Activated CD4-positive, alpha-beta memory T cell treated with anti-CD3 and anti-CD28 coated beads for 36 hours (primary cell): Measurements from ENCODE around the gene C20orf202. TPM values are rescaled to one million over a fixed set of nuclear protein-coding genes. Genes with fewer than 3 reads are reported as not detected.
A peak's percentile ranks its signal among the peaks of the same experiment; 100 is the strongest.

Experiments used
- CTCF ChIA-PET: fragments of 350-600 bp; sonication (Branson Sonifier 250); formaldehyde crosslinking; loops from one replicate; lab custom pipeline; 2021; ENCODE audit warnings: antibody characterized with exemption, inconsistent platforms; lab: Charles Lee
- POLR2A ChIA-PET: fragments of 350-600 bp; sonication (Branson Sonifier 250); formaldehyde crosslinking; loops from one replicate; lab custom pipeline; 2021; ENCODE audit warnings: antibody characterized with exemption; lab: Charles Lee
- DNase-seq: peaks from one replicate; pipeline ENCODE4 v3.0.0-alpha.2; 2020
- H3K27ac Mint-ChIP-seq: one replicate; pipeline ENCODE4 v1.8.0; 2021; ENCODE audit warnings: mixed read lengths
- H3K27me3 Mint-ChIP-seq: one replicate; pipeline ENCODE4 v1.8.0; 2021; ENCODE audit warnings: mixed read lengths
- H3K36me3 Mint-ChIP-seq: one replicate; pipeline ENCODE4 v1.8.0; 2021; ENCODE audit warnings: mixed read lengths
- H3K4me1 Mint-ChIP-seq: one replicate; pipeline ENCODE4 v1.8.0; 2021; ENCODE audit warnings: low read depth, mixed read lengths
- H3K4me3 Mint-ChIP-seq: one replicate; pipeline ENCODE4 v1.8.0; 2021; ENCODE audit warnings: mild to moderate bottlenecking, mixed read lengths
- H3K9me3 Mint-ChIP-seq: one replicate; pipeline ENCODE4 v1.8.0; 2021; ENCODE audit warnings: mixed read lengths
- intact Hi-C: fragments of 100-400 bp; cut with micrococcal nuclease; formaldehyde crosslinking; loops from one replicate; pipeline ENCODE4 v1.15.1; 2023
- total RNA-seq, 2 experiments: library from RNA; stranded (reverse); gene quantifications; one replicate each; pipeline ENCODE4 v1.2.3, GENCODE V29; 2021

C20orf202 gene
- total RNA-seq, 2 experiments from 2014 or later = not detected

DNA sequence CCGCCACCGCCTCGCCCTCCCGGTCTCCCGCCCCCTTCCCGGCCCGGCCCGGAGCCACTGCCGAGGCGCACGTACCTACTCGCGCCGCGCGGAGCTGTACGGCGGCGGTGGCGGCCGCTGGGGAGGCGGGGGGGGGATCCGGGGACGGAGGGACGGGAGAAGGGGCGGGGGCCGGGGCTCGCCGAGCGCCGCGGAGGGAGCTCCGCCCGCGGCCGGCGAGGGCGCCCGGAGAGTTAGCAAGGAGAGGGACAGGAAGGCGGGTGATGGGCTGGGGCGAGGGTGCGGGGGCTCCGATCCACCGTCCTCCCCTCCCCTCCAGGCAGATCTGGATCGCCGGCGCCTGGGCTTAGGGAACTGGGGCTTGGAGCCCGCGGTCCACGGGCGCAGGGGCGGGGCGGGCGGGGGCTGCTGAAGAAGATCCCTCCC, 17.9 kb upstream of the C20orf202 start:
- no peaks in the 10 kb centered on the region for H3K9me3 Mint-ChIP-seq
- H3K36me3 Mint-ChIP-seq = no peaks in the 10 kb centered on the region
- intact Hi-C loops = loop anchor here (1.0 kb wide), 1 partner anchor 77 kb away; no protein-coding TSS in a partner anchor
- POLR2A ChIA-PET = no interaction called here
- CTCF ChIA-PET = interaction anchor here (0.6 to 1.5 kb wide), 4 partner anchors 20 to 229 kb away, joined by 3 to 5 read pairs (median 5); no protein-coding TSS in a partner anchor
- H3K27ac Mint-ChIP-seq = no peak overlapping the region
- peaks cover 7% of the 10 kb centered on the region for H3K4me1 Mint-ChIP-seq
- DNase-seq = peak; percentile 11
- peaks cover 24% of the 10 kb centered on the region for H3K27me3 Mint-ChIP-seq
- H3K4me3 Mint-ChIP-seq = no peak overlapping the region

GRCh38 chr20:1185790-1186334, 17.4 kb upstream of the C20orf202 start:
- Mint-ChIP-seq H3K27me3 (peaks cover 24% of the 10 kb centered on the region), H3K4me1 (peaks cover 7% of the 10 kb centered on the region), H3K9me3 (no peaks in the 10 kb centered on the region), H3K27ac (no peak overlapping the region), H3K36me3 (no peaks in the 10 kb centered on the region), H3K4me3 (peak overlapping the region; percentile 23)
- CTCF ChIA-PET = interaction anchor here (1.2 to 1.5 kb wide), 2 partner anchors 14 to 27 kb away, joined by 3 to 5 read pairs; no protein-coding TSS in a partner anchor
- POLR2A ChIA-PET = no interaction called here
- DNase-seq = peak; percentile 72
- intact Hi-C loops = loop anchor here (1.0 kb wide), 2 partner anchors 35 to 78 kb away; no protein-coding TSS in a partner anchor

DNA sequence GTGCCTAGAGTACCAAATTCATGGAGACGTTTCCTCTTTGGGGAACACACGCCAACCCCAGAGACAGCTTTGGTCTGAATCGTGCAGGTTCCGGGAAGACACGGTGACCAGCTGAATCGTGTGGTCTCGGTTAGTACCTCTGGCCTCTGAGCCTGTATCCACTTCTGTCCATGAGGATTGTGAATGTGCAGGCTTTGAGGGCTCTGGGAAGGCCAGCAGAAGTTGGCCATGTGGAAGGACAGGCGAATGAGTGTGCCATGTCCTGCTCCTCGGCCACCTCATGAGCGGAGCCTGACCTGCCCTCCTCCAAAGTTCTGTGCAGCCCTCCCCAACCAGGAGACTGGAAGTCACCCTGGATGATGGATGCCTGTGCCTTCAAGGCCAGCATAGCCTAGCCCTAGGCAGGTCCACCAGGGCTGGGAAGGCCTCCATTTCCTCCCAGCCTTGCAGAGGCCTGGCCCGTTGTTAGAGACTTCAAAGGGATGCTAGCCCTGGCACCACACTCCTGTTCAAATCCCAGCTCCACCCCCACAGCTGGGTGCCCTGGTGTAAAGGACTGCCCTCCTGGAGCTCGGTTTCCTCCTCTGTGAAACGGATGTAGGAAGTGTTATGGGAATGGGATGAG, 16.8 kb upstream of the C20orf202 start:
- ChIA-PET POLR2A (no interaction called here), CTCF (interaction anchor here (1.0 to 1.5 kb wide), 3 partner anchors 13 to 27 kb away, joined by 3 to 5 read pairs (median 3); no protein-coding TSS in a partner anchor)
- Mint-ChIP-seq H3K4me3 (no peak overlapping the region), H3K4me1 (peaks cover 7% of the 10 kb centered on the region), H3K27me3 (peaks cover 24% of the 10 kb centered on the region), H3K9me3 (no peaks in the 10 kb centered on the region), H3K27ac (no peak overlapping the region), H3K36me3 (no peaks in the 10 kb centered on the region)
- no peak for DNase-seq
- intact Hi-C loops = loop anchor here (1.0 kb wide), 1 partner anchor 35 kb away; no protein-coding TSS in a partner anchor

GRCh38 chr20:1187605-1188171, 15.6 kb upstream of the C20orf202 start:
- no peak for DNase-seq
- Mint-ChIP-seq H3K36me3 (no peaks in the 10 kb centered on the region), H3K4me1 (peaks cover 7% of the 10 kb centered on the region), H3K27ac (no peak overlapping the region), H3K27me3 (peaks cover 24% of the 10 kb centered on the region), H3K9me3 (no peaks in the 10 kb centered on the region), H3K4me3 (no peak overlapping the region)
- POLR2A ChIA-PET = no interaction called here
- CTCF ChIA-PET = interaction anchor here (0.8 to 1.0 kb wide), 2 partner anchors 26 to 79 kb away, joined by 3 read pairs; no protein-coding TSS in a partner anchor
- intact Hi-C loops = no loop called here

DNA sequence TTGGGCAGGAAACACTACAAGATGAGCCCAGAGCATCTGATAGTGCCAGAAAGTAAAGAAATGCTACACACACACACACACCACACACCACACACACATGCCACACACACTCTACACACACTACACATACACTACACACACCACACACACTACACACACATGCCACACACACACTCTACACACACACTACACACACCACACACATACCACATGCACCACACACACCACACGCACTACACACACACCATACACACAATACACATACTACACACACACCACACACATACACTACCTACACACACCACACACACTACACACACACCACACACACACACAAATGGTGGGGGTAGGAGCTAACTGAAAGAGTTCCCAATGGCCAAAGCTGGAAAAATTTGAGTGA, 14.9 kb upstream of the C20orf202 start:
- intact Hi-C loops = no loop called here
- Mint-ChIP-seq H3K27ac (no peak overlapping the region), H3K4me1 (peaks cover 7% of the 10 kb centered on the region), H3K36me3 (no peaks in the 10 kb centered on the region), H3K9me3 (no peaks in the 10 kb centered on the region), H3K4me3 (no peak overlapping the region), H3K27me3 (peaks cover 22% of the 10 kb centered on the region)
- no peak for DNase-seq
- ChIA-PET CTCF (no interaction called here), POLR2A (no interaction called here)

DNA sequence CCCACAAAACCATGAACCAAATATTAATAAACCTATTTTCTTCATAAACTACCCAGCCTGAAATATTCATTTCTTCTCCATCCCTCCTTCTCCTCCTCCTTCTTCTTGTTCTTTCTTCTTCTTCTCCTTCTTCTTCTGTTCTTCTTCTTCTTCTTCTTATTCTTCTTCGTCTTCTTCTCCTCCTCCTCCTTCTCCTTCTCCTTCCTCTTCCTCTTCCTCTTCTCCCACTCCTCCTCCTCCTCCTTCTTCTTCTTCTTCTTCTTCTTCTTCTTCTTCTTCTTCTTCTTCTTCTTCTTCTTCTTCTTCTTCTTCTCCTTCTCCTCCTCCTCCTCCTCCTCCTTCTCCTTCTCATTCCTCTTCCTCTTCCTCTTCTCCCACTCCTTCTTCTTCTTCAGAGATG, 13.4 kb upstream of the C20orf202 start:
- DNase-seq = no peak
- H3K27ac Mint-ChIP-seq = no peak overlapping the region
- H3K27me3 Mint-ChIP-seq = peaks cover 7% of the 10 kb centered on the region
- POLR2A ChIA-PET = no interaction called here
- CTCF ChIA-PET = no interaction called here
- H3K4me1 Mint-ChIP-seq = no peaks in the 10 kb centered on the region
- H3K4me3 Mint-ChIP-seq = no peak overlapping the region
- no peaks in the 10 kb centered on the region for H3K9me3 Mint-ChIP-seq
- H3K36me3 Mint-ChIP-seq = no peaks in the 10 kb centered on the region
- intact Hi-C loops = no loop called here

DNA sequence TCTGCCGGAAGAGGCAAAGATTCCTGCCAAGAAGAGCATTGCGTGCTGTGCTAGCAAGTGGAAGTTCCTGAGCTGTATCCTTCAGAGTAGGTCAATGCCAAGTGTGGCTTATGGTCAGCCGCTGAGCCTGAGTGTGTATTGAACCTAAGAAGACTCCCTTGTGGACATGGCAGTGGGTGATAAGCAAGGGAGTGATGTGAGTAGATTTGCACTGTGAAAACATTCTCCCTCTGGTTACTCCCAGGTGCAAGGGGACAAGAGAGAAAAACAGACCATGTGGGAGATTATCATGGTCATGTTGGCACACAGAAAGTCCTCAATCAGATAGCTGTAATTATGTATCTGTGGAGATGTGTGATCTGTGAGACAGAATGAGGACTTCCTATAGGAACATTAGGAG, 12.4 kb upstream of the C20orf202 start:
- ChIA-PET POLR2A (no interaction called here), CTCF (interaction anchor here (0.6 to 1.6 kb wide), 2 partner anchors 22 to 218 kb away, joined by 4 to 5 read pairs; no protein-coding TSS in a partner anchor)
- H3K27ac Mint-ChIP-seq = no peak overlapping the region
- no peak for DNase-seq
- H3K9me3 Mint-ChIP-seq = no peaks in the 10 kb centered on the region
- H3K36me3 Mint-ChIP-seq = no peaks in the 10 kb centered on the region
- peaks cover 7% of the 10 kb centered on the region for H3K27me3 Mint-ChIP-seq
- H3K4me3 Mint-ChIP-seq = no peak overlapping the region
- intact Hi-C loops = no loop called here
- H3K4me1 Mint-ChIP-seq = no peaks in the 10 kb centered on the region

DNA sequence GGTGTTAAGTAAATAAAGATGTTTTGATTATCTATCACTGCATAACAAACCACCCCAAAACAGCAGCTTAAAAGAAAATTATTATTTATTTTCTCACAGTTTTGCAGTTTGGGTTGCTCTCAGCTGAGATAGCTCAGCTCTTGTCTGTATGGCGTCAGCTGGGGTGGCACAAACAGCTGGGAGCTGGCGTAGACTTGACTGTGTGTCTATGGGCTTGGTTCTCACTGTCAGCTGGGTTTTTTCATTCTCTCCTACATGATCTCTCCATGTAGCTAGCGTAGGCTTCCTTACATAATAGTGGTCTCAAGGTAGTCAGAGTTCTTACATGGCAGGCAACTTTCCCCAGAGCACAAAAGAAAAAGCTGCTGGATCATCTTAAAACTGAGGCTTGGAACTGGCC, 12.0 kb upstream of the C20orf202 start:
- ChIA-PET POLR2A (no interaction called here), CTCF (interaction anchor here (0.6 to 1.6 kb wide), 2 partner anchors 22 to 218 kb away, joined by 4 to 5 read pairs; no protein-coding TSS in a partner anchor)
- H3K4me3 Mint-ChIP-seq = no peak overlapping the region
- no peak for DNase-seq
- no peaks in the 10 kb centered on the region for H3K36me3 Mint-ChIP-seq
- no peak overlapping the region for H3K27ac Mint-ChIP-seq
- no peaks in the 10 kb centered on the region for H3K4me1 Mint-ChIP-seq
- intact Hi-C loops = no loop called here
- peaks cover under 1% of the 10 kb centered on the region for H3K9me3 Mint-ChIP-seq
- peaks cover 2% of the 10 kb centered on the region for H3K27me3 Mint-ChIP-seq

DNA sequence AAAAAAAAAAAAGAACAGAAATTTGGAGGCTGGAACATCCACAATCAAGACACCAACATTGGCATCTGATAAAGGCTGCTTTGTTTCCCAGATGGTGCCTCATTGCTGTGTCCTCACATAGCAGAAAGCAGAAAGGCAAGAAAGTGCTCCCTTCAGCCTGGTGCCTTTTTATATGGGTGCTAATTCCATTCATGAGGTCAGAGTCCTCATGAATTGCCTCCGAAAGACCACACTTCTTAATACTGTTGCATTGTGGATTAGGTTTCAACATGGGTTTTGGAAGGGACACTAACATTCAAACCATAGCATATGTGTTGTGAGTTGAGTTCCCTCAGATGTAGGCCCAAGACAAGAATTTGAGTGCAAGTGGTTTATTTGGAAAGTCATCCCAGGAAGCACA, 8.0 kb upstream of the C20orf202 start:
- H3K9me3 Mint-ChIP-seq = peaks cover 2% of the 10 kb centered on the region
- POLR2A ChIA-PET = no interaction called here
- no peak overlapping the region for H3K4me3 Mint-ChIP-seq
- no peak for DNase-seq
- H3K4me1 Mint-ChIP-seq = peaks cover 2% of the 10 kb centered on the region
- no peaks in the 10 kb centered on the region for H3K36me3 Mint-ChIP-seq
- no peaks in the 10 kb centered on the region for H3K27me3 Mint-ChIP-seq
- H3K27ac Mint-ChIP-seq = no peak overlapping the region
- CTCF ChIA-PET = no interaction called here
- intact Hi-C loops = no loop called here

- intact Hi-C loops = no loop called here
- H3K4me1 Mint-ChIP-seq = peaks cover 2% of the 10 kb centered on the region
- H3K27me3 Mint-ChIP-seq = no peaks in the 10 kb centered on the region
- POLR2A ChIA-PET = no interaction called here
- no peak for DNase-seq
- CTCF ChIA-PET = no interaction called here
- peaks cover 2% of the 10 kb centered on the region for H3K9me3 Mint-ChIP-seq
- H3K36me3 Mint-ChIP-seq = no peaks in the 10 kb centered on the region
- no peak overlapping the region for H3K4me3 Mint-ChIP-seq
- no peak overlapping the region for H3K27ac Mint-ChIP-seq
Observed at GRCh38 chr20:1196634-1197033, 6.6 kb upstream of the C20orf202 start.

- intact Hi-C loops = no loop called here
- no peak overlapping the region for H3K4me3 Mint-ChIP-seq
- H3K27me3 Mint-ChIP-seq = no peaks in the 10 kb centered on the region
- POLR2A ChIA-PET = no interaction called here
- H3K9me3 Mint-ChIP-seq = peaks cover 2% of the 10 kb centered on the region
- CTCF ChIA-PET = no interaction called here
- H3K36me3 Mint-ChIP-seq = no peaks in the 10 kb centered on the region
- no peak for DNase-seq
- no peak overlapping the region for H3K27ac Mint-ChIP-seq
- peaks cover 2% of the 10 kb centered on the region for H3K4me1 Mint-ChIP-seq
Observed at GRCh38 chr20:1197801-1198200, 5.5 kb upstream of the C20orf202 start.

DNA sequence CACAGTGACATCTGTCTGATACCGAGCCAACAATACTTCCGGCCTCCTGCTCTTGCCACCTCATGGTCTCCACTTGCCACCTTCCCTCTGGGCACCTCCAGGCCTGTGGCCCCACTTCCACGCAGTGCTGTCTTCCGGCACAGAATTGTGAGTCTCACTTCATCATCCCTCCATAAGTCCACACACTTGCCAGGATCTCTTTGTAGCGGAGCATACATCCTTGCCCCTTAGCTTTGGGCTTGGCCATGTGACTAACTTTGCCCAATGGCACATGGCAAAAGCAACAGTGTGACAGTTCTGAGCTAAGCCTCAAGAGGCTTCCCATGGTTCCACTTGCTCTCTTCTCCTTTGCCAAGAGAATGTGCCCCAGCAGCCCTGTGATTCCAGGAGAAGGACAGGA, 4.5 kb upstream of the C20orf202 start:
- CTCF ChIA-PET = interaction anchor here (1.3 kb wide), 1 partner anchor 14 kb away, joined by 4 read pairs; no protein-coding TSS in a partner anchor
- no peaks in the 10 kb centered on the region for H3K27me3 Mint-ChIP-seq
- POLR2A ChIA-PET = no interaction called here
- H3K27ac Mint-ChIP-seq = no peak overlapping the region
- H3K4me3 Mint-ChIP-seq = no peak overlapping the region
- intact Hi-C loops = no loop called here
- DNase-seq = no peak
- peaks cover 2% of the 10 kb centered on the region for H3K9me3 Mint-ChIP-seq
- H3K36me3 Mint-ChIP-seq = no peaks in the 10 kb centered on the region
- H3K4me1 Mint-ChIP-seq = peaks cover 2% of the 10 kb centered on the region
